IMR-90 (cell line): ENCODE results near the gene KCTD16. TPM values are rescaled to one million over a fixed set of nuclear protein-coding genes. Genes with fewer than 3 reads are reported as not detected.

Source experiments
- ATAC-seq: fragments of 200-7000 bp; cut with Tn5 transposase; 2 replicates; pipeline ENCODE4 v1.9.1; 2020; ENCODE audit warnings: low read depth, mild to moderate bottlenecking, moderate library complexity
- BruUV-seq: library from RNA; stranded (reverse); fragments of 400-500 nt; replicated peaks from 2 replicates; lab custom pipeline; 2021; lab: Mats Ljungman, UMichigan
- CTCF ChIA-PET: fragments of 300-600 bp; formaldehyde crosslinking; extraction: SDS; loops from one replicate; lab custom pipeline; 2021; ENCODE audit warnings: antibody characterized with exemption; lab: Yijun Ruan, JAX
- POLR2A ChIA-PET: fragments of 300-600 bp; sonication (Branson Sonifier 250); formaldehyde crosslinking; loops from one replicate; lab custom pipeline; 2022; ENCODE audit warnings: antibody characterized with exemption; ENCODE audit not compliant: unreplicated experiment; lab: Charles Lee
- DNase-seq: peaks from one replicate; pipeline ENCODE4 v3.0.0; 2013
- H2AFZ ChIP-seq: replicated peaks from 2 replicates; pipeline ENCODE3; 2013; ENCODE audit warnings: low read length, mild to moderate bottlenecking; ENCODE audit not compliant: poor library complexity
- H2AK5ac ChIP-seq: 2 replicates; pipeline ENCODE4 v1.6.1; 2013; ENCODE audit warnings: low read depth, low read length, inconsistent platforms
- H2AK9ac ChIP-seq: replicated peaks from 2 replicates; pipeline ENCODE3; 2013; ENCODE audit warnings: mild to moderate bottlenecking, low read depth, low read length, moderate library complexity; ENCODE audit not compliant: poor library complexity
- H2BK120ac ChIP-seq: 2 replicates; pipeline ENCODE4 v1.6.1; 2013; ENCODE audit warnings: low read depth, low read length, inconsistent platforms
- H2BK15ac ChIP-seq: 3 replicates; pipeline ENCODE4 v1.6.1; 2013; ENCODE audit warnings: low read depth, low read length, inconsistent platforms
- H2BK20ac ChIP-seq: 2 replicates; pipeline ENCODE4 v1.6.1; 2013; ENCODE audit warnings: low read depth, mild to moderate bottlenecking, inconsistent platforms, low read length, moderate library complexity
- H2BK5ac ChIP-seq: 2 replicates; pipeline ENCODE4 v1.6.1; 2013; ENCODE audit warnings: mild to moderate bottlenecking, low read depth, low read length, inconsistent platforms; ENCODE audit not compliant: poor library complexity, severe bottlenecking
- H3K14ac ChIP-seq: replicated peaks from 2 replicates; pipeline ENCODE4 v1.6.1; 2013; ENCODE audit warnings: low read depth, low read length, inconsistent platforms
- H3K18ac ChIP-seq: 2 replicates; pipeline ENCODE4 v1.6.1; 2013; ENCODE audit warnings: low read depth, low read length, control low read depth
- H3K23ac ChIP-seq: 2 replicates; pipeline ENCODE4 v1.6.1; 2013; ENCODE audit warnings: low read depth, low read length, inconsistent platforms
- H3K27ac ChIP-seq: 2 replicates; pipeline ENCODE4 v1.5.1; 2013; ENCODE audit warnings: mild to moderate bottlenecking, control low read depth, low read length; ENCODE audit not compliant: insufficient read depth
- H3K27me3 ChIP-seq: 2 replicates; pipeline ENCODE4 v1.6.1; 2013; ENCODE audit warnings: low read length; ENCODE audit not compliant: control insufficient read depth, insufficient read depth
- H3K36me3 ChIP-seq: 2 replicates; pipeline ENCODE4 v1.6.1; 2013; ENCODE audit warnings: low read length, mixed read lengths; ENCODE audit not compliant: control insufficient read depth, insufficient read depth
- H3K4ac ChIP-seq: 2 replicates; pipeline ENCODE4 v1.6.1; 2013; ENCODE audit warnings: low read depth, low read length, inconsistent platforms
- H3K4me1 ChIP-seq: 2 replicates; pipeline ENCODE4 v1.6.1; 2013; ENCODE audit warnings: low read length, mixed read lengths; ENCODE audit not compliant: control insufficient read depth, insufficient read depth
- H3K4me2 ChIP-seq: 2 replicates; pipeline ENCODE4 v1.6.1; 2013; ENCODE audit warnings: low read depth, mild to moderate bottlenecking, control low read depth, low read length, moderate library complexity
- H3K4me3 ChIP-seq: 2 replicates; pipeline ENCODE4 v1.5.1; 2013; ENCODE audit warnings: low read depth, mild to moderate bottlenecking, control low read depth, low read length, moderate library complexity; ENCODE audit not compliant: insufficient read depth
- H3K56ac ChIP-seq: 2 replicates; pipeline ENCODE4 v1.6.1; 2013; ENCODE audit warnings: low read length, inconsistent platforms; ENCODE audit not compliant: insufficient read depth; ENCODE audit errors: extremely low read depth
- H3K79me1 ChIP-seq, 2 experiments: 2 replicates each; pipeline ENCODE4 v1.6.1; 2013; ENCODE audit warnings: low read length in 2 of 2, inconsistent platforms in 1 of 2, low read depth in 1 of 2
- H3K9ac ChIP-seq: 2 replicates; pipeline ENCODE4 v1.6.1; 2013; ENCODE audit warnings: low read depth, low read length, control low read depth
- H3K9me1 ChIP-seq: 2 replicates; pipeline ENCODE4 v1.6.1; 2013; ENCODE audit warnings: low read length, inconsistent platforms; ENCODE audit not compliant: insufficient read depth
- H3K9me3 ChIP-seq: 2 replicates; pipeline ENCODE4 v1.6.1; 2013; ENCODE audit warnings: low read length; ENCODE audit not compliant: control insufficient read depth, insufficient read depth
- H4K20me1 ChIP-seq: 2 replicates; pipeline ENCODE4 v1.6.1; 2013; ENCODE audit warnings: low read length, inconsistent platforms; ENCODE audit not compliant: insufficient read depth
- H4K5ac ChIP-seq: 2 replicates; pipeline ENCODE4 v1.6.1; 2013; ENCODE audit warnings: mild to moderate bottlenecking, low read depth, low read length, control low read depth
- H4K8ac ChIP-seq, 2 experiments: 2 replicates each; pipeline ENCODE4 v1.6.1; 2013; ENCODE audit warnings: low read depth in 2 of 2, low read length in 2 of 2, control low read depth in 1 of 2, inconsistent platforms in 1 of 2
- H4K91ac ChIP-seq: 2 replicates; pipeline ENCODE4 v1.6.1; 2013; ENCODE audit warnings: low read depth, low read length, inconsistent platforms; ENCODE audit not compliant: insufficient read depth
- BHLHE40 ChIP-seq: fragments of 150-350 bp; IDR thresholded peaks from 2 replicates; pipeline ENCODE4 v1.6.1; 2016; ENCODE audit warnings: mild to moderate bottlenecking, low read depth, low read length
- CEBPB ChIP-seq: IDR thresholded peaks from 2 replicates; pipeline ENCODE4 v1.6.1; 2012; ENCODE audit warnings: low read depth, low read length, improper control_type of control experiment
- CHD1 ChIP-seq: IDR thresholded peaks from 2 replicates; pipeline ENCODE4 v1.6.1; 2012; ENCODE audit warnings: low read depth, low read length, improper control_type of control experiment
- FOS ChIP-seq: fragments of 150-350 bp; IDR thresholded peaks from 2 replicates; pipeline ENCODE4 v1.6.1; 2016; ENCODE audit warnings: low read depth, low read length
- MAFK ChIP-seq: IDR thresholded peaks from 2 replicates; pipeline ENCODE4 v1.6.1; 2012; ENCODE audit warnings: low read depth, low read length, improper control_type of control experiment
- MAZ ChIP-seq: IDR thresholded peaks from 2 replicates; pipeline ENCODE4 v1.6.1; 2012; ENCODE audit warnings: low read depth, mild to moderate bottlenecking, low read length, improper control_type of control experiment, moderate library complexity, borderline replicate concordance
- NFE2L2 ChIP-seq: fragments of 150-350 bp; IDR thresholded peaks from 2 replicates; pipeline ENCODE4 v1.6.1; 2016; ENCODE audit warnings: low read depth, mild to moderate bottlenecking, low read length
- POLR2A ChIP-seq: IDR thresholded peaks from 2 replicates; pipeline ENCODE4 v1.6.1; 2012; ENCODE audit warnings: mild to moderate bottlenecking, low read depth, low read length
- RAD21 ChIP-seq: IDR thresholded peaks from 2 replicates; pipeline ENCODE4 v1.6.1; 2012; ENCODE audit warnings: low read length, improper control_type of control experiment
- RFX5 ChIP-seq: IDR thresholded peaks from 2 replicates; pipeline ENCODE4 v1.8.0; 2012; ENCODE audit warnings: low read depth, mild to moderate bottlenecking, low read length, moderate library complexity
- SMC3 ChIP-seq: fragments of 150-350 bp; IDR thresholded peaks from 2 replicates; pipeline ENCODE4 v1.6.1; 2016; ENCODE audit warnings: low read depth, mild to moderate bottlenecking, antibody characterized with exemption, low read length, moderate library complexity
- WGBS, 2 experiments: methylation state at CpG; one replicate each; pipeline versions ENCODE4 v1.1.5 to v1.1.7; 2013; ENCODE audit warnings: missing lambda C conversion rate in 2 of 2; ENCODE audit not compliant: insufficient read length in 1 of 2; ENCODE audit errors: extremely low coverage in 2 of 2; 5-methylcytosine and 5-hydroxymethylcytosine counted together
- dilution Hi-C: fragments of 300-500 bp; cut with HindIII; formaldehyde crosslinking; loops from one replicate; pipeline ENCODE4 v1.14.3; 2018; ENCODE audit warnings: low sequenced_read_pairs; ENCODE audit not compliant: unreplicated experiment
- in situ Hi-C: fragments of 300-500 bp; cut with MboI; formaldehyde crosslinking; loops from 3 replicates; pipeline ENCODE4 v1.14.3; 2019; ENCODE audit warnings: low sequenced_read_pairs, inconsistent platforms, mixed read lengths
- intact Hi-C: fragments of 100-400 bp; cut with micrococcal nuclease; formaldehyde crosslinking; loops from 2 replicates; pipeline ENCODE4 v1.10.0; 2022
- polyA plus RNA-seq, 3 experiments: library from polyadenylated mRNA; depleted of rRNA; stranded (reverse); fragments of >200 nt; gene quantifications; 2 replicates each; pipeline ENCODE4 v1.2.3, GENCODE V29; 2012; ENCODE audit warnings: low replicate concordance in 1 of 3
- total RNA-seq: library from RNA; depleted of rRNA; stranded (reverse); fragments of >200 nt; gene quantifications from 2 replicates; pipeline ENCODE4 v1.2.3, GENCODE V29; 2012
- TF ChIP-seq, protein P1 (sequence below): fragments of 150-350 bp; IDR thresholded peaks from 2 replicates; pipeline ENCODE4 v1.6.1; 2016; ENCODE audit warnings: low read depth, mild to moderate bottlenecking, low read length, moderate library complexity, borderline replicate concordance
- TF ChIP-seq, protein P2 (sequence below): conservative IDR thresholded peaks from 2 replicates; pipeline ENCODE4 v1.5.1; 2012; ENCODE audit warnings: mild to moderate bottlenecking, low read depth, low read length, improper control_type of control experiment
- TF ChIP-seq, protein P3 (sequence below): fragments of 150-350 bp; IDR thresholded peaks from 2 replicates; pipeline ENCODE4 v1.6.1; 2017; ENCODE audit warnings: mild to moderate bottlenecking, antibody characterized with exemption, low read length, low read depth

KCTD16 gene
- total and polyA plus RNA-seq, 2 of the 4 experiments (the other 2 are of a cell fraction): 0.43 to 1.1 TPM

DNA sequence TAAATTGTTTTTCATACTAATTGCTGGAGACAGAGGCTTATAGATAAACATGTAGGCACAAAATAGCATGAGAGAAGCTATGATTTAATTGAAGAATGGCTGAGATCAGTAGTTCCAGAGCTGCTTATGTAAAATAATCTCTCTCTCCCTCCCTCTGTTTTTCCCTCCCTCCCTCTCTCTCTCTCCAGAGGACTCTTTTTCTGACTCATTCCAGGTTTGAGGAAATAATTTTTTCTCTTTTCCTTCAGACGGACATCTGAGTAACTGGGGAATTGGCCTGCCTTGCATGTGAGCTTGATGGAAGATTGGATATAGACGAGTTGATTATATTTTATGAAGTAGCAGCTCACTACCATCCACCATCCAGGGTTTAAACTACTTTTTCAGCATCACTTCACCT, 35.5 kb downstream of the KCTD16 start:
- no peak overlapping the region for H3K27ac ChIP-seq
- no peak overlapping the region for H2BK120ac ChIP-seq
- H3K4ac ChIP-seq: no peak overlapping the region
- no peaks in the 10 kb centered on the region for H3K79me1 ChIP-seq
- WGBS, 2 experiments: no CpG with 5 or more reads among the region's 2 CpGs
- DNase-seq: peak; percentile 51
- ChIA-PET POLR2A (no interaction called here), CTCF (interaction anchor here (0.6 kb wide), 1 partner anchor 115 kb away, joined by 3 read pairs; no protein-coding TSS in a partner anchor)
- no peak overlapping the region for H2AK9ac ChIP-seq
- peak; percentile 25; the same call in 1 of the 2 replicates for ATAC-seq
- no peaks in the 10 kb centered on the region for H4K20me1 ChIP-seq
- no peak overlapping the region for H4K8ac ChIP-seq
- dilution Hi-C loops (no loop called here), intact Hi-C loops (loop anchor here (2.0 to 10.0 kb wide), 4 partner anchors 493 to 1919 kb away; no protein-coding TSS in a partner anchor), in situ Hi-C loops (loop anchor here (10.0 to 25.0 kb wide), 3 partner anchors 1131 to 1849 kb away; no protein-coding TSS in a partner anchor)
- no peak overlapping the region for H3K14ac ChIP-seq
- H2BK15ac ChIP-seq: no peak overlapping the region
- no peak overlapping the region for H2BK5ac ChIP-seq
- no peaks in the 10 kb centered on the region for H3K9me3 ChIP-seq
- H2AK5ac ChIP-seq: no peak overlapping the region
- no peak overlapping the region for H3K9ac ChIP-seq
- no peak overlapping the region for H3K56ac ChIP-seq
- H4K91ac ChIP-seq: no peak overlapping the region
- TF ChIP-seq MAZ (peak; percentile 80), CHD1 (no peak), RAD21 (no peak), RFX5 (no peak), NFE2L2 (no peak), SMC3 (peak; percentile 7; the same call in 1 of the 2 replicates), BHLHE40 (no peak), POLR2A (no peak), MAFK (no peak), CEBPB (no peak), FOS (no peak)
- TF ChIP-seq, protein P1, sequence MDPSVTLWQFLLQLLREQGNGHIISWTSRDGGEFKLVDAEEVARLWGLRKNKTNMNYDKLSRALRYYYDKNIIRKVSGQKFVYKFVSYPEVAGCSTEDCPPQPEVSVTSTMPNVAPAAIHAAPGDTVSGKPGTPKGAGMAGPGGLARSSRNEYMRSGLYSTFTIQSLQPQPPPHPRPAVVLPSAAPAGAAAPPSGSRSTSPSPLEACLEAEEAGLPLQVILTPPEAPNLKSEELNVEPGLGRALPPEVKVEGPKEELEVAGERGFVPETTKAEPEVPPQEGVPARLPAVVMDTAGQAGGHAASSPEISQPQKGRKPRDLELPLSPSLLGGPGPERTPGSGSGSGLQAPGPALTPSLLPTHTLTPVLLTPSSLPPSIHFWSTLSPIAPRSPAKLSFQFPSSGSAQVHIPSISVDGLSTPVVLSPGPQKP: no peak
- TF ChIP-seq, protein P2, sequence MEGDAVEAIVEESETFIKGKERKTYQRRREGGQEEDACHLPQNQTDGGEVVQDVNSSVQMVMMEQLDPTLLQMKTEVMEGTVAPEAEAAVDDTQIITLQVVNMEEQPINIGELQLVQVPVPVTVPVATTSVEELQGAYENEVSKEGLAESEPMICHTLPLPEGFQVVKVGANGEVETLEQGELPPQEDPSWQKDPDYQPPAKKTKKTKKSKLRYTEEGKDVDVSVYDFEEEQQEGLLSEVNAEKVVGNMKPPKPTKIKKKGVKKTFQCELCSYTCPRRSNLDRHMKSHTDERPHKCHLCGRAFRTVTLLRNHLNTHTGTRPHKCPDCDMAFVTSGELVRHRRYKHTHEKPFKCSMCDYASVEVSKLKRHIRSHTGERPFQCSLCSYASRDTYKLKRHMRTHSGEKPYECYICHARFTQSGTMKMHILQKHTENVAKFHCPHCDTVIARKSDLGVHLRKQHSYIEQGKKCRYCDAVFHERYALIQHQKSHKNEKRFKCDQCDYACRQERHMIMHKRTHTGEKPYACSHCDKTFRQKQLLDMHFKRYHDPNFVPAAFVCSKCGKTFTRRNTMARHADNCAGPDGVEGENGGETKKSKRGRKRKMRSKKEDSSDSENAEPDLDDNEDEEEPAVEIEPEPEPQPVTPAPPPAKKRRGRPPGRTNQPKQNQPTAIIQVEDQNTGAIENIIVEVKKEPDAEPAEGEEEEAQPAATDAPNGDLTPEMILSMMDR: no peak
- TF ChIP-seq, protein P3, sequence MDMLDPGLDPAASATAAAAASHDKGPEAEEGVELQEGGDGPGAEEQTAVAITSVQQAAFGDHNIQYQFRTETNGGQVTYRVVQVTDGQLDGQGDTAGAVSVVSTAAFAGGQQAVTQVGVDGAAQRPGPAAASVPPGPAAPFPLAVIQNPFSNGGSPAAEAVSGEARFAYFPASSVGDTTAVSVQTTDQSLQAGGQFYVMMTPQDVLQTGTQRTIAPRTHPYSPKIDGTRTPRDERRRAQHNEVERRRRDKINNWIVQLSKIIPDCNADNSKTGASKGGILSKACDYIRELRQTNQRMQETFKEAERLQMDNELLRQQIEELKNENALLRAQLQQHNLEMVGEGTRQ: no peak
- H3K4me1 ChIP-seq: 0 out of 2 replicates have a peak, but pooled peaks cover 2% of the 10 kb centered on the region
- H3K18ac ChIP-seq: no peak overlapping the region
- H3K36me3 ChIP-seq: no peaks in the 10 kb centered on the region
- BruUV-seq: no TSS peak
- H2BK20ac ChIP-seq: no peak overlapping the region
- H3K4me3 ChIP-seq: no peak overlapping the region
- H3K9me1 ChIP-seq: no peaks in the 10 kb centered on the region
- H3K27me3 ChIP-seq: peaks cover 16% of the 10 kb centered on the region
- peak overlapping the region; percentile 7; the same call in 1 of the 2 replicates for H3K4me2 ChIP-seq
- no peak overlapping the region for H3K23ac ChIP-seq
- no peak overlapping the region for H4K5ac ChIP-seq
- no peak overlapping the region for H2AFZ ChIP-seq
